ENCODE measurements around the gene ZCCHC14. TPM values are rescaled to one million over a fixed set of nuclear protein-coding genes. Genes with fewer than 3 reads are reported as not detected.

The ZCCHC14 gene
- total and polyA plus RNA-seq, 2 of the 13 experiments (the other 11 are each of a cell fraction or from before 2014, with no cell fraction given) = 12.4 to 12.5 TPM

GRCh38 chr16:87474566-87474996, 18.2 kb downstream of the ZCCHC14 start (continued):
- TF ChIP-seq ARID5B (CRISPR knock-in tag; IDR thresholded peaks at IDR 0.05) = peak; percentile 50; the same call in 1 of the 2 replicates
- TF ChIP-seq CEBPG (CRISPR knock-in tag; IDR thresholded peaks at IDR 0.05) = peak; percentile 9; the same call in 1 of the 2 replicates
- no peak; the same call in 1 of the 2 replicates for TF ChIP-seq ZNF891 (CRISPR knock-in tag; IDR thresholded peaks at IDR 0.05)
- no peak for TF ChIP-seq ZBTB25 (CRISPR knock-in tag; IDR thresholded peaks at IDR 0.05)
- 0 out of 2 replicates have a peak, but pooled peaks have one; percentile 20 for TF ChIP-seq ZNF652 (CRISPR knock-in tag; IDR thresholded peaks at IDR 0.05; ENCODE audit: borderline replicate concordance, low read depth)
- no peak for TF ChIP-seq NR0B2 (CRISPR knock-in tag; IDR thresholded peaks at IDR 0.05)
- TF ChIP-seq BCL6 (CRISPR knock-in tag; IDR thresholded peaks at IDR 0.05) = no peak; the same call in 1 of the 2 replicates
- TF ChIP-seq ZNF687 (CRISPR knock-in tag; IDR thresholded peaks at IDR 0.05) = peak; percentile 75
- no peak for TF ChIP-seq ATRX (CRISPR knock-in tag; IDR thresholded peaks at IDR 0.05; ENCODE audit: borderline replicate concordance)
- no peak for TF ChIP-seq ZNF720 (CRISPR knock-in tag; IDR thresholded peaks at IDR 0.05)
- TF ChIP-seq CBFB (CRISPR knock-in tag; IDR thresholded peaks at IDR 0.05) = no peak
- peak; percentile 39; the same call in 1 of the 2 replicates for TF ChIP-seq IRF2 (CRISPR knock-in tag; IDR thresholded peaks at IDR 0.05)
- TF ChIP-seq ARNT2 (CRISPR knock-in tag; IDR thresholded peaks at IDR 0.05; ENCODE audit: low read depth) = no peak
- TF ChIP-seq FOXA3 (CRISPR knock-in tag; IDR thresholded peaks at IDR 0.05) = 0 out of 2 replicates have a peak, but pooled peaks have one; percentile 43
- no peak for TF ChIP-seq FOXP1 (IDR thresholded peaks at IDR 0.05)
- peak; percentile 28; the same call in 1 of the 2 replicates for TF ChIP-seq FOXP1 (CRISPR knock-in tag; IDR thresholded peaks at IDR 0.05)
- no peak; the same call in 1 of the 2 replicates for TF ChIP-seq ZIK1 (CRISPR knock-in tag; IDR thresholded peaks at IDR 0.05; ENCODE audit: borderline replicate concordance, low read depth)
- no peak for TF ChIP-seq ZSCAN22 (CRISPR knock-in tag; IDR thresholded peaks at IDR 0.05)
- no peak for TF ChIP-seq ZBTB21 (CRISPR knock-in tag; IDR thresholded peaks at IDR 0.05)
- TF ChIP-seq KDM5B (CRISPR knock-in tag; IDR thresholded peaks at IDR 0.05; ENCODE audit: borderline replicate concordance) = no peak; the same call in 1 of the 2 replicates
- TF ChIP-seq SOX6 (IDR thresholded peaks at IDR 0.05) = no peak
- peak; percentile 47 for TF ChIP-seq SOX6 (CRISPR knock-in tag; IDR thresholded peaks at IDR 0.05)
- TF ChIP-seq MBD4 (IDR thresholded peaks at IDR 0.05; ENCODE audit: borderline replicate concordance, low read length) = no peak
- peak; percentile 48; the same call in 1 of the 2 replicates for TF ChIP-seq ELF3 (CRISPR knock-in tag; IDR thresholded peaks at IDR 0.05)

Data from HepG2 (cell line).